Measurements from ENCODE around the gene PLK3. TPM values are rescaled to one million over a fixed set of nuclear protein-coding genes. Genes with fewer than 3 reads are reported as not detected.
A peak's percentile ranks its signal among the peaks of the same experiment; 100 is the strongest.

Gene PLK3
- total and polyA plus RNA-seq, 2 experiments from 2014 or later, result 8.7 to 15.1 TPM

DNA sequence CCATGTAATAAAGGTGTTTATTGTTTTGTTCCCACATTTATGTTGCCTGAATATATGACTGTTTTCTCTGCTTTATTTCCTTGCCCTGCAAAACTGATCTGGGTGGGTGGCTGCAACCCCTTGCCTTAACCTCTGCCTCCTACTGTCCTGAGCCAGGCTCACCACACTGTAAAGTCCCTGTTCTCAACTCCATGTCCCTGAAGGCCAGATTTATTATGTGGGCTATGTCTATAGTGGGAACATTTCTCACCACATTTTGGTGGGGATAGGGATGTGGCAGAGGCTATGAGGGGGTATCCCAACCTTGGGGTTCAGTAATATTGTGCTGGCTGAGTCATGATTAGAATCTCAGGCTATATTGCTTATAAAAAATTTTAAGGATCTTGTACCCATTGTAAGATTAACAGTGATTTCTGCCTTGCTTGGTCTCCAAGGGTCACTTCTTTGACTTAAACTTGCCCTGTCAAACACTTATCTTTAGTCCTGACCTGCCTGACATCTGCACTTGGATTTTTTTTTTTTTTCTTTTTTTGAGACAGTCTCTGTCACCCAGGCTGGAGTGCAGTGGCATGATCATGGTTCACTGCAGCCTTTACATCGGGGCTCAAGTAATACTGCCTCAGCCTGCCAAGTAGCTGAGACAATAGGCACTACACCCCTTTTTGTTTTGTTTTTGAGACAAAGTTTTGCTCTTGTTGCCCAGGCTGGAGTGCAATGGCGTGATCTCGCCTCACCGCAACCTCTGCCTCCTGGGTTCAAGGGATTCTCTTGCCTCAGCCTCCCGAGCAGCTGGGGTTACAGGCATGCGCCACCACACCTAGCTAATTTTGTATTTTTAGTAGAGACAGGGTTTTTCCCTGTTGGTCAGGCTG lies 21.2 kb upstream of the PLK3 start:
- Histone ChIP-seq H3K4me2 (no peak overlapping the region; the same call in 1 of the 2 replicates), H3K4me3 (peak overlapping the region; percentile 26; the same call in 1 of the 2 replicates), H3K27ac (ENCODE audit: low read depth) (peak overlapping the region; percentile 90), H3K79me2 (replicated peaks; ENCODE audit: insufficient read depth) (peaks cover 43% of the 10 kb centered on the region), H4K20me1 (replicated peaks; ENCODE audit: insufficient read depth) (peaks cover 35% of the 10 kb centered on the region), H3K4me1 (ENCODE audit: insufficient read depth) (peaks cover 20% of the 10 kb centered on the region), H3K27me3 (ENCODE audit: insufficient read depth) (no peaks in the 10 kb centered on the region), H2AFZ (no peak overlapping the region), H3F3A (replicated peaks; ENCODE audit: low read depth) (peaks cover 80% of the 10 kb centered on the region), H3K36me3 (ENCODE audit: insufficient read depth) (peaks cover 37% of the 10 kb centered on the region), H3K9me2 (ENCODE audit: insufficient read depth) (no peaks in the 10 kb centered on the region)
- TF ChIP-seq, protein P1, sequence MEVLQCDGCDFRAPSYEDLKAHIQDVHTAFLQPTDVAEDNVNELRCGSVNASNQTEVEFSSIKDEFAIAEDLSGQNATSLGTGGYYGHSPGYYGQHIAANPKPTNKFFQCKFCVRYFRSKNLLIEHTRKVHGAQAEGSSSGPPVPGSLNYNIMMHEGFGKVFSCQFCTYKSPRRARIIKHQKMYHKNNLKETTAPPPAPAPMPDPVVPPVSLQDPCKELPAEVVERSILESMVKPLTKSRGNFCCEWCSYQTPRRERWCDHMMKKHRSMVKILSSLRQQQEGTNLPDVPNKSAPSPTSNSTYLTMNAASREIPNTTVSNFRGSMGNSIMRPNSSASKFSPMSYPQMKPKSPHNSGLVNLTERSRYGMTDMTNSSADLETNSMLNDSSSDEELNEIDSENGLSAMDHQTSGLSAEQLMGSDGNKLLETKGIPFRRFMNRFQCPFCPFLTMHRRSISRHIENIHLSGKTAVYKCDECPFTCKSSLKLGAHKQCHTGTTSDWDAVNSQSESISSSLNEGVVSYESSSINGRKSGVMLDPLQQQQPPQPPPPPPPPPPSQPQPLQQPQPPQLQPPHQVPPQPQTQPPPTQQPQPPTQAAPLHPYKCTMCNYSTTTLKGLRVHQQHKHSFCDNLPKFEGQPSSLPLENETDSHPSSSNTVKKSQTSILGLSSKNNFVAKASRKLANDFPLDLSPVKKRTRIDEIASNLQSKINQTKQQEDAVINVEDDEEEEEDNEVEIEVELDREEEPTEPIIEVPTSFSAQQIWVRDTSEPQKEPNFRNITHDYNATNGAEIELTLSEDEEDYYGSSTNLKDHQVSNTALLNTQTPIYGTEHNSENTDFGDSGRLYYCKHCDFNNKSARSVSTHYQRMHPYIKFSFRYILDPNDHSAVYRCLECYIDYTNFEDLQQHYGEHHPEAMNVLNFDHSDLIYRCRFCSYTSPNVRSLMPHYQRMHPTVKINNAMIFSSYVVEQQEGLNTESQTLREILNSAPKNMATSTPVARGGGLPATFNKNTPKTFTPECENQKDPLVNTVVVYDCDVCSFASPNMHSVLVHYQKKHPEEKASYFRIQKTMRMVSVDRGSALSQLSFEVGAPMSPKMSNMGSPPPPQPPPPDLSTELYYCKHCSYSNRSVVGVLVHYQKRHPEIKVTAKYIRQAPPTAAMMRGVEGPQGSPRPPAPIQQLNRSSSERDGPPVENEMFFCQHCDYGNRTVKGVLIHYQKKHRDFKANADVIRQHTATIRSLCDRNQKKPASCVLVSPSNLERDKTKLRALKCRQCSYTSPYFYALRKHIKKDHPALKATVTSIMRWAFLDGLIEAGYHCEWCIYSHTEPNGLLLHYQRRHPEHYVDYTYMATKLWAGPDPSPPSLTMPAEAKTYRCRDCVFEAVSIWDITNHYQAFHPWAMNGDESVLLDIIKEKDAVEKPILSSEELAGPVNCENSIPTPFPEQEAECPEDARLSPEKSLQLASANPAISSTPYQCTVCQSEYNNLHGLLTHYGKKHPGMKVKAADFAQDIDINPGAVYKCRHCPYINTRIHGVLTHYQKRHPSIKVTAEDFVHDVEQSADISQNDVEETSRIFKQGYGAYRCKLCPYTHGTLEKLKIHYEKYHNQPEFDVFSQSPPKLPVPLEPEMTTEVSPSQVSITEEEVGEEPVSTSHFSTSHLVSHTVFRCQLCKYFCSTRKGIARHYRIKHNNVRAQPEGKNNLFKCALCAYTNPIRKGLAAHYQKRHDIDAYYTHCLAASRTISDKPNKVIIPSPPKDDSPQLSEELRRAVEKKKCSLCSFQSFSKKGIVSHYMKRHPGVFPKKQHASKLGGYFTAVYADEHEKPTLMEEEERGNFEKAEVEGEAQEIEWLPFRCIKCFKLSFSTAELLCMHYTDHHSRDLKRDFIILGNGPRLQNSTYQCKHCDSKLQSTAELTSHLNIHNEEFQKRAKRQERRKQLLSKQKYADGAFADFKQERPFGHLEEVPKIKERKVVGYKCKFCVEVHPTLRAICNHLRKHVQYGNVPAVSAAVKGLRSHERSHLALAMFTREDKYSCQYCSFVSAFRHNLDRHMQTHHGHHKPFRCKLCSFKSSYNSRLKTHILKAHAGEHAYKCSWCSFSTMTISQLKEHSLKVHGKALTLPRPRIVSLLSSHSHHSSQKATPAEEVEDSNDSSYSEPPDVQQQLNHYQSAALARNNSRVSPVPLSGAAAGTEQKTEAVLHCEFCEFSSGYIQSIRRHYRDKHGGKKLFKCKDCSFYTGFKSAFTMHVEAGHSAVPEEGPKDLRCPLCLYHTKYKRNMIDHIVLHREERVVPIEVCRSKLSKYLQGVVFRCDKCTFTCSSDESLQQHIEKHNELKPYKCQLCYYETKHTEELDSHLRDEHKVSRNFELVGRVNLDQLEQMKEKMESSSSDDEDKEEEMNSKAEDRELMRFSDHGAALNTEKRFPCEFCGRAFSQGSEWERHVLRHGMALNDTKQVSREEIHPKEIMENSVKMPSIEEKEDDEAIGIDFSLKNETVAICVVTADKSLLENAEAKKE (CRISPR knock-in tag; IDR thresholded peaks at IDR 0.05), result no peak
- TF ChIP-seq STAT1 (IDR thresholded peaks at IDR 0.05; ENCODE audit: unreplicated experiment) (no peak), ZNF331 (CRISPR knock-in tag; IDR thresholded peaks at IDR 0.05; ENCODE audit: low read depth) (no peak), ZNF114 (CRISPR knock-in tag; IDR thresholded peaks at IDR 0.05) (no peak), JUNB (IDR thresholded peaks at IDR 0.05; ENCODE audit: unreplicated experiment) (no peak), EZH2phosphoT487 (IDR thresholded peaks at IDR 0.05; ENCODE audit: unreplicated experiment) (no peak), POLR2AphosphoS5 (IDR thresholded peaks at IDR 0.05; ENCODE audit: low read depth) (no peak), NANOG (IDR thresholded peaks at IDR 0.05; ENCODE audit: borderline replicate concordance) (no peak), EZH2 (IDR thresholded peaks at IDR 0.05; ENCODE audit: low read depth, unreplicated experiment) (no peak), CREB1 (CRISPR knock-in tag; IDR thresholded peaks at IDR 0.05; ENCODE audit: low read depth) (no peak)
- TF ChIP-seq, protein P2, sequence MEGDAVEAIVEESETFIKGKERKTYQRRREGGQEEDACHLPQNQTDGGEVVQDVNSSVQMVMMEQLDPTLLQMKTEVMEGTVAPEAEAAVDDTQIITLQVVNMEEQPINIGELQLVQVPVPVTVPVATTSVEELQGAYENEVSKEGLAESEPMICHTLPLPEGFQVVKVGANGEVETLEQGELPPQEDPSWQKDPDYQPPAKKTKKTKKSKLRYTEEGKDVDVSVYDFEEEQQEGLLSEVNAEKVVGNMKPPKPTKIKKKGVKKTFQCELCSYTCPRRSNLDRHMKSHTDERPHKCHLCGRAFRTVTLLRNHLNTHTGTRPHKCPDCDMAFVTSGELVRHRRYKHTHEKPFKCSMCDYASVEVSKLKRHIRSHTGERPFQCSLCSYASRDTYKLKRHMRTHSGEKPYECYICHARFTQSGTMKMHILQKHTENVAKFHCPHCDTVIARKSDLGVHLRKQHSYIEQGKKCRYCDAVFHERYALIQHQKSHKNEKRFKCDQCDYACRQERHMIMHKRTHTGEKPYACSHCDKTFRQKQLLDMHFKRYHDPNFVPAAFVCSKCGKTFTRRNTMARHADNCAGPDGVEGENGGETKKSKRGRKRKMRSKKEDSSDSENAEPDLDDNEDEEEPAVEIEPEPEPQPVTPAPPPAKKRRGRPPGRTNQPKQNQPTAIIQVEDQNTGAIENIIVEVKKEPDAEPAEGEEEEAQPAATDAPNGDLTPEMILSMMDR (conservative IDR thresholded peaks at IDR 0.05; ENCODE audit: low read depth in 2 of 2), result no peak
- TF ChIP-seq, protein P3, sequence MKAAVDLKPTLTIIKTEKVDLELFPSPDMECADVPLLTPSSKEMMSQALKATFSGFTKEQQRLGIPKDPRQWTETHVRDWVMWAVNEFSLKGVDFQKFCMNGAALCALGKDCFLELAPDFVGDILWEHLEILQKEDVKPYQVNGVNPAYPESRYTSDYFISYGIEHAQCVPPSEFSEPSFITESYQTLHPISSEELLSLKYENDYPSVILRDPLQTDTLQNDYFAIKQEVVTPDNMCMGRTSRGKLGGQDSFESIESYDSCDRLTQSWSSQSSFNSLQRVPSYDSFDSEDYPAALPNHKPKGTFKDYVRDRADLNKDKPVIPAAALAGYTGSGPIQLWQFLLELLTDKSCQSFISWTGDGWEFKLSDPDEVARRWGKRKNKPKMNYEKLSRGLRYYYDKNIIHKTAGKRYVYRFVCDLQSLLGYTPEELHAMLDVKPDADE (IDR thresholded peaks at IDR 0.05), result no peak
- TF ChIP-seq, protein P4, sequence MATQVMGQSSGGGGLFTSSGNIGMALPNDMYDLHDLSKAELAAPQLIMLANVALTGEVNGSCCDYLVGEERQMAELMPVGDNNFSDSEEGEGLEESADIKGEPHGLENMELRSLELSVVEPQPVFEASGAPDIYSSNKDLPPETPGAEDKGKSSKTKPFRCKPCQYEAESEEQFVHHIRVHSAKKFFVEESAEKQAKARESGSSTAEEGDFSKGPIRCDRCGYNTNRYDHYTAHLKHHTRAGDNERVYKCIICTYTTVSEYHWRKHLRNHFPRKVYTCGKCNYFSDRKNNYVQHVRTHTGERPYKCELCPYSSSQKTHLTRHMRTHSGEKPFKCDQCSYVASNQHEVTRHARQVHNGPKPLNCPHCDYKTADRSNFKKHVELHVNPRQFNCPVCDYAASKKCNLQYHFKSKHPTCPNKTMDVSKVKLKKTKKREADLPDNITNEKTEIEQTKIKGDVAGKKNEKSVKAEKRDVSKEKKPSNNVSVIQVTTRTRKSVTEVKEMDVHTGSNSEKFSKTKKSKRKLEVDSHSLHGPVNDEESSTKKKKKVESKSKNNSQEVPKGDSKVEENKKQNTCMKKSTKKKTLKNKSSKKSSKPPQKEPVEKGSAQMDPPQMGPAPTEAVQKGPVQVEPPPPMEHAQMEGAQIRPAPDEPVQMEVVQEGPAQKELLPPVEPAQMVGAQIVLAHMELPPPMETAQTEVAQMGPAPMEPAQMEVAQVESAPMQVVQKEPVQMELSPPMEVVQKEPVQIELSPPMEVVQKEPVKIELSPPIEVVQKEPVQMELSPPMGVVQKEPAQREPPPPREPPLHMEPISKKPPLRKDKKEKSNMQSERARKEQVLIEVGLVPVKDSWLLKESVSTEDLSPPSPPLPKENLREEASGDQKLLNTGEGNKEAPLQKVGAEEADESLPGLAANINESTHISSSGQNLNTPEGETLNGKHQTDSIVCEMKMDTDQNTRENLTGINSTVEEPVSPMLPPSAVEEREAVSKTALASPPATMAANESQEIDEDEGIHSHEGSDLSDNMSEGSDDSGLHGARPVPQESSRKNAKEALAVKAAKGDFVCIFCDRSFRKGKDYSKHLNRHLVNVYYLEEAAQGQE (IDR thresholded peaks at IDR 0.05; ENCODE audit: unreplicated experiment), result no peak
- peaks cover 64% of the 10 kb centered on the region for H3K36me3 Mint-ChIP-seq (ENCODE audit: low read depth)
- peak overlapping the region; percentile 77; the same call in 1 of the 2 replicates for H3K27ac Mint-ChIP-seq
- H3K9me3 Mint-ChIP-seq, result no peaks in the 10 kb centered on the region; the same call in 2 of the 3 replicates
- H3K27me3 Mint-ChIP-seq (ENCODE audit: insufficient read depth, low read depth, poor library complexity), result peaks cover 34% of the 10 kb centered on the region
- ATAC-seq (no peak), DNase-seq (ENCODE audit: low spot score) (no peak)
- peaks cover 28% of the 10 kb centered on the region for H3K4me1 Mint-ChIP-seq
- peak overlapping the region; percentile 87 for H3K4me3 Mint-ChIP-seq

Data from GM23338 (cell line).